Fibroblast of lung (primary cell): ENCODE measurements around the gene PPP6R3.

Experiments
- CTCF ChIP-seq, 2 donors: IDR thresholded peaks in 1 of 2; conservative IDR thresholded peaks in 1 of 2; 1 replicate in 1 of 2; 2 replicates in 1 of 2; pipeline ENCODE4 v1.5.1; 2011 to 2012; ENCODE audit warnings: low read length in 2 of 2, control low read depth in 1 of 2, inconsistent platforms in 1 of 2, low read depth in 1 of 2, mild to moderate bottlenecking in 1 of 2
- EZH2 ChIP-seq: IDR thresholded peaks from 2 replicates; pipeline ENCODE4 v1.5.1; 2012; ENCODE audit warnings: low read length, control low read depth, mild to moderate bottlenecking; ENCODE audit errors: missing control alignments

DNA sequence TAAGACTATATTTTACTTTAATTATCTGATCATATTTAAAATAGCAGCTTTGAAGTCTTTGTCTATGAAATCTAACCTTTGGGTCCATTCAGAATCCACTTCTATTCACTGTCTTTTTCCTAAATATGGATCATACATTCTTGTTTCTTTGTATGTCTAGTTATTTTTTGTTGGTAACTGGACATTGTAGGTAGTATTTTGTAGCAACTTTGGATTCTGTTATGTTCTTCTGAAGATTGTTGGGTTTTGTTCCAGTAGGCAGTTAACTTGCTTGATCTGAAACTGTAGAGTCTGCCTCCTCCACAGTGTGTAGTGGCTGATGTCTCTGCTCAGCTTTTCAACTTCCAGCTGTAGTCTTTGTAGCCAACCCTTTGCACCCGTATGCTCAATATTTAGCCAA lies 186.3 kb downstream of the PPP6R3 start:
- TF ChIP-seq EZH2 (no peak), CTCF (conservative IDR thresholded peaks at IDR 0.05 in 1 of 2, IDR thresholded peaks at IDR 0.05 in 1 of 2; ENCODE audit: low read depth in 1 of 2, low read length in 2 of 2) (no peak)
